SK-N-SH treated with all-trans-retinoic acid at 6 μM for 48 hours (cell line): ENCODE data around the gene DOCK7.

Experiments used
- ARNTL ChIP-seq: fragments of 450-650 bp; formaldehyde crosslinking; IDR thresholded peaks from 2 replicates; pipeline ENCODE4 v1.5.0; 2020; ENCODE audit warnings: low read depth, mild to moderate bottlenecking, moderate library complexity, borderline replicate concordance
- CREB5 ChIP-seq: fragments of 250-450 bp; sonication (Bioruptor Pico); IDR thresholded peaks from 2 replicates; pipeline ENCODE4 v1.5.1; 2020; ENCODE audit warnings: low read depth, mild to moderate bottlenecking, moderate library complexity
- TOX ChIP-seq: fragments of 250-450 bp; sonication (Bioruptor Pico); IDR thresholded peaks from 2 replicates; pipeline ENCODE4 v1.8.0; 2021; ENCODE audit warnings: mild to moderate bottlenecking, moderate library complexity, borderline replicate concordance
- ZNF8 ChIP-seq: fragments of 450-650 bp; formaldehyde crosslinking; IDR thresholded peaks from 2 replicates; pipeline ENCODE4 v1.5.0; 2020; ENCODE audit warnings: mild to moderate bottlenecking, moderate library complexity
- TF ChIP-seq, protein P1 (sequence below): fragments of 250-450 bp; sonication (Bioruptor Pico); IDR thresholded peaks from 2 replicates; pipeline ENCODE4 v1.5.0; 2020; ENCODE audit warnings: mild to moderate bottlenecking, moderate library complexity

GRCh38 chr1:62585469-62586155 is 102.6 kb downstream of the DOCK7 start:
- TF ChIP-seq CREB5 (CRISPR knock-in tag) (no peak), TOX (no peak), ARNTL (CRISPR knock-in tag) (no peak), ZNF8 (CRISPR knock-in tag) (no peak)
- TF ChIP-seq, protein P1, sequence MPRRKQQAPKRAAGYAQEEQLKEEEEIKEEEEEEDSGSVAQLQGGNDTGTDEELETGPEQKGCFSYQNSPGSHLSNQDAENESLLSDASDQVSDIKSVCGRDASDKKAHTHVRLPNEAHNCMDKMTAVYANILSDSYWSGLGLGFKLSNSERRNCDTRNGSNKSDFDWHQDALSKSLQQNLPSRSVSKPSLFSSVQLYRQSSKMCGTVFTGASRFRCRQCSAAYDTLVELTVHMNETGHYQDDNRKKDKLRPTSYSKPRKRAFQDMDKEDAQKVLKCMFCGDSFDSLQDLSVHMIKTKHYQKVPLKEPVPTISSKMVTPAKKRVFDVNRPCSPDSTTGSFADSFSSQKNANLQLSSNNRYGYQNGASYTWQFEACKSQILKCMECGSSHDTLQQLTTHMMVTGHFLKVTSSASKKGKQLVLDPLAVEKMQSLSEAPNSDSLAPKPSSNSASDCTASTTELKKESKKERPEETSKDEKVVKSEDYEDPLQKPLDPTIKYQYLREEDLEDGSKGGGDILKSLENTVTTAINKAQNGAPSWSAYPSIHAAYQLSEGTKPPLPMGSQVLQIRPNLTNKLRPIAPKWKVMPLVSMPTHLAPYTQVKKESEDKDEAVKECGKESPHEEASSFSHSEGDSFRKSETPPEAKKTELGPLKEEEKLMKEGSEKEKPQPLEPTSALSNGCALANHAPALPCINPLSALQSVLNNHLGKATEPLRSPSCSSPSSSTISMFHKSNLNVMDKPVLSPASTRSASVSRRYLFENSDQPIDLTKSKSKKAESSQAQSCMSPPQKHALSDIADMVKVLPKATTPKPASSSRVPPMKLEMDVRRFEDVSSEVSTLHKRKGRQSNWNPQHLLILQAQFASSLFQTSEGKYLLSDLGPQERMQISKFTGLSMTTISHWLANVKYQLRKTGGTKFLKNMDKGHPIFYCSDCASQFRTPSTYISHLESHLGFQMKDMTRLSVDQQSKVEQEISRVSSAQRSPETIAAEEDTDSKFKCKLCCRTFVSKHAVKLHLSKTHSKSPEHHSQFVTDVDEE (CRISPR knock-in tag), result no peak
